ENCODE data around the gene ARL5C. TPM values are rescaled to one million over a fixed set of nuclear protein-coding genes. Genes with fewer than 3 reads are reported as not detected.
"Not testable (repeated sequence)": the region's sequence is repeated elsewhere in the genome, so short reads cannot be mapped to it uniquely, and the experiment has no call there.

Gene ARL5C
- polyA plus RNA-seq, 1 donor from 2014 or later, result not detected

- no peak overlapping the region for H3K4me3 ChIP-seq (ENCODE audit: low read length)
- H3F3A ChIP-seq (ENCODE audit: insufficient read depth, low read length, poor library complexity, severe bottlenecking), result no peaks in the 10 kb centered on the region
- H3K27me3 ChIP-seq (ENCODE audit: insufficient read depth, low read depth, low read length), result no peaks in the 10 kb centered on the region
- H3K9ac ChIP-seq (ENCODE audit: low read length), result no peak overlapping the region
- no peak overlapping the region for H2AFZ ChIP-seq (ENCODE audit: low read depth, low read length)
- no peaks in the 10 kb centered on the region for H3K9me3 ChIP-seq (ENCODE audit: low read length)
- H3K9me2 ChIP-seq (ENCODE audit: insufficient read depth, low read length), result no peaks in the 10 kb centered on the region
- no peak overlapping the region for H3K27ac ChIP-seq (ENCODE audit: low read length)
- no peak overlapping the region for H3K4me2 ChIP-seq (ENCODE audit: low read length)
- TF ChIP-seq MXI1 (conservative IDR thresholded peaks at IDR 0.05; ENCODE audit: poor library complexity, severe bottlenecking), result no peak
- TF ChIP-seq EP300 (conservative IDR thresholded peaks at IDR 0.05; ENCODE audit: poor library complexity, severe bottlenecking), result no peak
- no peak for TF ChIP-seq REST (IDR thresholded peaks at IDR 0.05; ENCODE audit: borderline replicate concordance)
- no peak for TF ChIP-seq TAF1 (IDR thresholded peaks at IDR 0.05; ENCODE audit: low read depth)
- TF ChIP-seq POLR2AphosphoS5 (IDR thresholded peaks at IDR 0.05), result no peak
- no peak for TF ChIP-seq CTCF (IDR thresholded peaks at IDR 0.05; ENCODE audit: poor library complexity, severe bottlenecking)
- TF ChIP-seq EZH2 (IDR thresholded peaks at IDR 0.05; ENCODE audit: borderline replicate concordance, insufficient read depth, low read length, poor library complexity, severe bottlenecking), result no peak
- no peak for TF ChIP-seq RAD21 (conservative IDR thresholded peaks at IDR 0.05)
- TF ChIP-seq SMC3 (conservative IDR thresholded peaks at IDR 0.05; ENCODE audit: poor library complexity), result no peak
- no peaks in the 10 kb centered on the region for H3K36me3 ChIP-seq (ENCODE audit: insufficient read depth, low read length)
- no peaks in the 10 kb centered on the region for H4K20me1 ChIP-seq (ENCODE audit: insufficient read depth)
- no peaks in the 10 kb centered on the region for H3K79me2 ChIP-seq (replicated peaks; ENCODE audit: insufficient read depth, low read length)
Measured at GRCh38 chr17:39131616-39132015, 34.3 kb downstream of the ARL5C start.

- Histone ChIP-seq H3K9ac (ENCODE audit: low read length) (no peak overlapping the region), H3K27me3 (ENCODE audit: insufficient read depth, low read depth, low read length) (no peaks in the 10 kb centered on the region), H3K79me2 (replicated peaks; ENCODE audit: insufficient read depth, low read length) (no peaks in the 10 kb centered on the region), H3K4me2 (ENCODE audit: low read length) (no peak overlapping the region), H3K9me2 (ENCODE audit: insufficient read depth, low read length) (no peaks in the 10 kb centered on the region), H3K4me3 (ENCODE audit: low read length) (no peak overlapping the region), H3K9me3 (ENCODE audit: low read length) (no peaks in the 10 kb centered on the region), H3K27ac (ENCODE audit: low read length) (no peak overlapping the region), H2AFZ (ENCODE audit: low read depth, low read length) (no peak overlapping the region), H3K36me3 (ENCODE audit: insufficient read depth, low read length) (no peaks in the 10 kb centered on the region), H4K20me1 (ENCODE audit: insufficient read depth) (no peaks in the 10 kb centered on the region), H3F3A (ENCODE audit: insufficient read depth, low read length, poor library complexity, severe bottlenecking) (no peaks in the 10 kb centered on the region)
- TF ChIP-seq MXI1 (conservative IDR thresholded peaks at IDR 0.05; ENCODE audit: poor library complexity, severe bottlenecking), result no peak
- no peak for TF ChIP-seq POLR2AphosphoS5 (IDR thresholded peaks at IDR 0.05)
- TF ChIP-seq EZH2 (IDR thresholded peaks at IDR 0.05; ENCODE audit: borderline replicate concordance, insufficient read depth, low read length, poor library complexity, severe bottlenecking), result no peak
- TF ChIP-seq CTCF (IDR thresholded peaks at IDR 0.05; ENCODE audit: poor library complexity, severe bottlenecking), result no peak
- no peak for TF ChIP-seq REST (IDR thresholded peaks at IDR 0.05; ENCODE audit: borderline replicate concordance)
- no peak for TF ChIP-seq TAF1 (IDR thresholded peaks at IDR 0.05; ENCODE audit: low read depth)
- no peak for TF ChIP-seq SMC3 (conservative IDR thresholded peaks at IDR 0.05; ENCODE audit: poor library complexity)
- no peak for TF ChIP-seq RAD21 (conservative IDR thresholded peaks at IDR 0.05)
- no peak for TF ChIP-seq EP300 (conservative IDR thresholded peaks at IDR 0.05; ENCODE audit: poor library complexity, severe bottlenecking)
Measured at GRCh38 chr17:39130205-39130604, 35.8 kb downstream of the ARL5C start.

DNA sequence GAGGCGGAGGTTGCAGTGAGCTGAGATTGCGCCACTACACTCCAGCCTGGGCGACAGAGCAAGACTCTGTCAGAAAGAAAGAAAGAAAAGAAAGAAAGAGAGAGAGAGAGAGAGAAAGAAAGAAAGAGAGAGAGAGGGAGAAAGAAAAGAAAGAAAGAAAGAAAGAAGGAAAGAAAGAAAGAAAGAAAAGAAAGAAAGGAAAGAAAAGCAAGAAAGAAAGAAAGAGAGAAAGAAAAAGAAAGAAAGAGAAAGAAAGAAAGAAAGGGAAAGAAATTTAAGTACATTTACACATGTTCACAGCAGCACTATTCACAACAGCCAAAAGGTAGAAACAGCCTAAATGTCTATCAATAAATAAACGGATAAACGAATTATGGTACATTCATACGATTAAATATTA is 36.4 kb downstream of the ARL5C start:
- H3K9me2 ChIP-seq (ENCODE audit: insufficient read depth, low read length); H3K9ac ChIP-seq (ENCODE audit: low read length); H3K79me2 ChIP-seq (replicated peaks; ENCODE audit: insufficient read depth, low read length); H2AFZ ChIP-seq (ENCODE audit: low read depth, low read length); H3K36me3 ChIP-seq (ENCODE audit: insufficient read depth, low read length); H3F3A ChIP-seq (ENCODE audit: insufficient read depth, low read length, poor library complexity, severe bottlenecking); H3K27me3 ChIP-seq (ENCODE audit: insufficient read depth, low read depth, low read length); H3K9me3 ChIP-seq (ENCODE audit: low read length); H3K4me3 ChIP-seq (ENCODE audit: low read length); H3K4me2 ChIP-seq (ENCODE audit: low read length); H4K20me1 ChIP-seq (ENCODE audit: insufficient read depth); H3K27ac ChIP-seq (ENCODE audit: low read length): not testable (repeated sequence)
